Measurements from ENCODE around the gene CATSPERZ. TPM values are rescaled to one million over a fixed set of nuclear protein-coding genes. Genes with fewer than 3 reads are reported as not detected.
A peak's percentile ranks its signal among the peaks of the same experiment; 100 is the strongest.

CATSPERZ gene
- total and polyA plus RNA-seq, 9 of the 15 experiments (the other 6 are each of a cell fraction or from before 2014, with no cell fraction given): 0.86 to 8.5 (median 3.5) TPM

DNA sequence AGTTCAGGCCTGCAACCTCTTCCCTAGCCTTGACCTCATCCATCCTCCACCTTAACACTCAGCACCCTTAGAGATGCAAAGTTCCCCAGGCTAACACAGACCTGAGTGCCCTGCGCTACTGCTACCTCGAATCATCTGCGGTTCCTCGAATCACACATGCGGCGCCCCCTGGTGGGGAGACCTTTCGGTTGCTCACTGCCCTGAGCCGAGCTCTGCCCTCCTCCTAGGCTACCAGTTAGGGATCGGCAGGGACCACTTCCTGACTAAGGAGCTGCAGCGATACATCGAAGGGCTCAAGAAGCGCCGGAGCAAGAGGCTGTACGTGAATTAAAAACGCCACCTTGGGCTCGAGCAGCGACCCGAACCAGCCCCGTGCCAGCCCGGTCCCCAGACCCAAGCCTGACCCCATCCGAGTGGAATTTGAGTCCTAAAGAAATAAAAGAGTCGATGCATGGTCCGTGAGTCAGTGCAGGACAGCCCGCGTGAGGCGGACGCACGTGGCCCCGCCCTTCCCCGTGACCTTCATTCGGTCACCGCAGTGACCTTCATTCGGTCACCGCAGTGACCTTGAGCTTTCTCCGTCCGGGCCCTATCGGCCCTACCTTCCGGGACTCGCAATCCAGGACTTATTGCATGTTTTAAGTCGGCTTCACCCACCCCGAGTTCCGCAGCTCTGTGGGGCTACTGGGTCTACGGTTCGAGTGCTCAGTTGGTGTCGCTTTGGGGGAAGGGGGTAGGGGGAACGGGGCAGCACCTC lies 4.3 kb downstream of the CATSPERZ start (continued):
- TF ChIP-seq, protein P1, sequence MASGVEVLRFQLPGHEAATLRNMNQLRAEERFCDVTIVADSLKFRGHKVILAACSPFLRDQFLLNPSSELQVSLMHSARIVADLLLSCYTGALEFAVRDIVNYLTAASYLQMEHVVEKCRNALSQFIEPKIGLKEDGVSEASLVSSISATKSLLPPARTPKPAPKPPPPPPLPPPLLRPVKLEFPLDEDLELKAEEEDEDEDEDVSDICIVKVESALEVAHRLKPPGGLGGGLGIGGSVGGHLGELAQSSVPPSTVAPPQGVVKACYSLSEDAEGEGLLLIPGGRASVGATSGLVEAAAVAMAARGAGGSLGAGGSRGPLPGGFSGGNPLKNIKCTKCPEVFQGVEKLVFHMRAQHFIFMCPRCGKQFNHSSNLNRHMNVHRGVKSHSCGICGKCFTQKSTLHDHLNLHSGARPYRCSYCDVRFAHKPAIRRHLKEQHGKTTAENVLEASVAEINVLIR (CRISPR knock-in tag; IDR thresholded peaks at IDR 0.05): no peak
- TF ChIP-seq PHF8 (IDR thresholded peaks at IDR 0.05; ENCODE audit: borderline replicate concordance, low read length) (peak; percentile 61), ZFP30 (CRISPR knock-in tag; IDR thresholded peaks at IDR 0.05; ENCODE audit: borderline replicate concordance) (no peak), STAT5B (CRISPR knock-in tag; IDR thresholded peaks at IDR 0.05) (no peak), BRD9 (IDR thresholded peaks at IDR 0.05; ENCODE audit: low read depth, partially characterized antibody) (peak; percentile 59), BCOR (IDR thresholded peaks at IDR 0.05) (no peak; the same call in 1 of the 2 replicates), ZNF134 (CRISPR knock-in tag; conservative IDR thresholded peaks at IDR 0.05) (no peak), PYGO2 (tag; IDR thresholded peaks at IDR 0.05) (no peak), PHB (CRISPR knock-in tag; IDR thresholded peaks at IDR 0.05) (no peak), ZNF75A (CRISPR knock-in tag; IDR thresholded peaks at IDR 0.05) (peak; percentile 37; the same call in 1 of the 2 replicates), GATA2 (CRISPR knock-in tag; IDR thresholded peaks at IDR 0.05) (no peak)
- TF ChIP-seq, protein P2, sequence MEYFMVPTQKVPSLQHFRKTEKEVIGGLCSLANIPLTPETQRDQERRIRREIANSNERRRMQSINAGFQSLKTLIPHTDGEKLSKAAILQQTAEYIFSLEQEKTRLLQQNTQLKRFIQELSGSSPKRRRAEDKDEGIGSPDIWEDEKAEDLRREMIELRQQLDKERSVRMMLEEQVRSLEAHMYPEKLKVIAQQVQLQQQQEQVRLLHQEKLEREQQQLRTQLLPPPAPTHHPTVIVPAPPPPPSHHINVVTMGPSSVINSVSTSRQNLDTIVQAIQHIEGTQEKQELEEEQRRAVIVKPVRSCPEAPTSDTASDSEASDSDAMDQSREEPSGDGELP (CRISPR knock-in tag; IDR thresholded peaks at IDR 0.05; ENCODE audit: borderline replicate concordance): peak; percentile 89
- TF ChIP-seq, protein P3, sequence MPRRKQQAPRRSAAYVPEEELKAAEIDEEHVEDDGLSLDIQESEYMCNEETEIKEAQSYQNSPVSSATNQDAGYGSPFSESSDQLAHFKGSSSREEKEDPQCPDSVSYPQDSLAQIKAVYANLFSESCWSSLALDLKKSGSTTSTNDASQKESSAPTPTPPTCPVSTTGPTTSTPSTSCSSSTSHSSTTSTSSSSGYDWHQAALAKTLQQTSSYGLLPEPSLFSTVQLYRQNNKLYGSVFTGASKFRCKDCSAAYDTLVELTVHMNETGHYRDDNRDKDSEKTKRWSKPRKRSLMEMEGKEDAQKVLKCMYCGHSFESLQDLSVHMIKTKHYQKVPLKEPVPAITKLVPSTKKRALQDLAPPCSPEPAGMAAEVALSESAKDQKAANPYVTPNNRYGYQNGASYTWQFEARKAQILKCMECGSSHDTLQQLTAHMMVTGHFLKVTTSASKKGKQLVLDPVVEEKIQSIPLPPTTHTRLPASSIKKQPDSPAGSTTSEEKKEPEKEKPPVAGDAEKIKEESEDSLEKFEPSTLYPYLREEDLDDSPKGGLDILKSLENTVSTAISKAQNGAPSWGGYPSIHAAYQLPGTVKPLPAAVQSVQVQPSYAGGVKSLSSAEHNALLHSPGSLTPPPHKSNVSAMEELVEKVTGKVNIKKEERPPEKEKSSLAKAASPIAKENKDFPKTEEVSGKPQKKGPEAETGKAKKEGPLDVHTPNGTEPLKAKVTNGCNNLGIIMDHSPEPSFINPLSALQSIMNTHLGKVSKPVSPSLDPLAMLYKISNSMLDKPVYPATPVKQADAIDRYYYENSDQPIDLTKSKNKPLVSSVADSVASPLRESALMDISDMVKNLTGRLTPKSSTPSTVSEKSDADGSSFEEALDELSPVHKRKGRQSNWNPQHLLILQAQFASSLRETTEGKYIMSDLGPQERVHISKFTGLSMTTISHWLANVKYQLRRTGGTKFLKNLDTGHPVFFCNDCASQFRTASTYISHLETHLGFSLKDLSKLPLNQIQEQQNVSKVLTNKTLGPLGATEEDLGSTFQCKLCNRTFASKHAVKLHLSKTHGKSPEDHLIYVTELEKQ (CRISPR knock-in tag; IDR thresholded peaks at IDR 0.05): no peak
- TF ChIP-seq, protein P4, sequence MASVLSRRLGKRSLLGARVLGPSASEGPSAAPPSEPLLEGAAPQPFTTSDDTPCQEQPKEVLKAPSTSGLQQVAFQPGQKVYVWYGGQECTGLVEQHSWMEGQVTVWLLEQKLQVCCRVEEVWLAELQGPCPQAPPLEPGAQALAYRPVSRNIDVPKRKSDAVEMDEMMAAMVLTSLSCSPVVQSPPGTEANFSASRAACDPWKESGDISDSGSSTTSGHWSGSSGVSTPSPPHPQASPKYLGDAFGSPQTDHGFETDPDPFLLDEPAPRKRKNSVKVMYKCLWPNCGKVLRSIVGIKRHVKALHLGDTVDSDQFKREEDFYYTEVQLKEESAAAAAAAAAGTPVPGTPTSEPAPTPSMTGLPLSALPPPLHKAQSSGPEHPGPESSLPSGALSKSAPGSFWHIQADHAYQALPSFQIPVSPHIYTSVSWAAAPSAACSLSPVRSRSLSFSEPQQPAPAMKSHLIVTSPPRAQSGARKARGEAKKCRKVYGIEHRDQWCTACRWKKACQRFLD (CRISPR knock-in tag; IDR thresholded peaks at IDR 0.05): no peak
- TF ChIP-seq, protein P5, sequence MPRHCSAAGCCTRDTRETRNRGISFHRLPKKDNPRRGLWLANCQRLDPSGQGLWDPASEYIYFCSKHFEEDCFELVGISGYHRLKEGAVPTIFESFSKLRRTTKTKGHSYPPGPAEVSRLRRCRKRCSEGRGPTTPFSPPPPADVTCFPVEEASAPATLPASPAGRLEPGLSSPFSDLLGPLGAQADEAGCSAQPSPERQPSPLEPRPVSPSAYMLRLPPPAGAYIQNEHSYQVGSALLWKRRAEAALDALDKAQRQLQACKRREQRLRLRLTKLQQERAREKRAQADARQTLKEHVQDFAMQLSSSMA (CRISPR knock-in tag; IDR thresholded peaks at IDR 0.05): no peak
- TF ChIP-seq, protein P6, sequence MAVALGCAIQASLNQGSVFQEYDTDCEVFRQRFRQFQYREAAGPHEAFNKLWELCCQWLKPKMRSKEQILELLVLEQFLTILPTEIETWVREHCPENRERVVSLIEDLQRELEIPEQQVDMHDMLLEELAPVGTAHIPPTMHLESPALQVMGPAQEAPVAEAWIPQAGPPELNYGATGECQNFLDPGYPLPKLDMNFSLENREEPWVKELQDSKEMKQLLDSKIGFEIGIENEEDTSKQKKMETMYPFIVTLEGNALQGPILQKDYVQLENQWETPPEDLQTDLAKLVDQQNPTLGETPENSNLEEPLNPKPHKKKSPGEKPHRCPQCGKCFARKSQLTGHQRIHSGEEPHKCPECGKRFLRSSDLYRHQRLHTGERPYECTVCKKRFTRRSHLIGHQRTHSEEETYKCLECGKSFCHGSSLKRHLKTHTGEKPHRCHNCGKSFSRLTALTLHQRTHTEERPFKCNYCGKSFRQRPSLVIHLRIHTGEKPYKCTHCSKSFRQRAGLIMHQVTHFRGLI (CRISPR knock-in tag; IDR thresholded peaks at IDR 0.05): no peak
